Embryonic facial prominence (tissue), 1 donor: ENCODE measurements around the gene EIF5A.

ENCODE experiments used
- DNase-seq: peaks from one replicate; pipeline ENCODE4 v3.0.0-alpha.2; 2016; ENCODE audit errors: extremely low spot score

EIF5A gene

GRCh38 chr17:7313088-7313889 is 5.9 kb downstream of the EIF5A start:
- DNase-seq: no peak

- DNase-seq: no peak
Measured at GRCh38 chr17:7313890-7314718, 6.7 kb downstream of the EIF5A start.

- no peak for DNase-seq
Measured at GRCh38 chr17:7314719-7315569, 7.5 kb downstream of the EIF5A start, which contains the start of gene GPS2. Gene GPS2, minus strand, starts transcription at chr17:7315360. Its CDS starts 308 bp downstream, at chr17:7315052.

GRCh38 chr17:7315570-7316235 is 8.3 kb downstream of the EIF5A start:
- no peak for DNase-seq

GRCh38 chr17:7317161-7317803 is 9.9 kb downstream of the EIF5A start:
- no peak for DNase-seq

- no peak for DNase-seq
Measured at GRCh38 chr17:7318121-7318860, 10.9 kb downstream of the EIF5A start.

GRCh38 chr17:7321466-7321865 is 14.0 kb downstream of the EIF5A start:
- no peak for DNase-seq

- DNase-seq: no peak
Measured at GRCh38 chr17:7322520-7323194, 15.2 kb downstream of the EIF5A start.

GRCh38 chr17:7323731-7324437 is 16.5 kb downstream of the EIF5A start:
- no peak for DNase-seq

- no peak for DNase-seq
Measured at GRCh38 chr17:7324438-7324779, 17.0 kb downstream of the EIF5A start.

- no peak for DNase-seq
Measured at GRCh38 chr17:7325031-7325528, 17.7 kb downstream of the EIF5A start.

GRCh38 chr17:7326186-7326585 is 18.8 kb downstream of the EIF5A start:
- DNase-seq: no peak

- no peak for DNase-seq
Measured at GRCh38 chr17:7327056-7327455, 19.6 kb downstream of the EIF5A start.

GRCh38 chr17:7327501-7327900 is 20.1 kb downstream of the EIF5A start:
- no peak for DNase-seq

- no peak for DNase-seq
Measured at GRCh38 chr17:7328009-7328408, 20.6 kb downstream of the EIF5A start.

- no peak for DNase-seq
Measured at GRCh38 chr17:7328840-7329373, 21.5 kb downstream of the EIF5A start, which contains the start of gene NEURL4. Gene NEURL4, minus strand, starts transcription at chr17:7329335. Its CDS starts 23 bp downstream, at chr17:7329312.

- peak; percentile 98 for DNase-seq
Measured at GRCh38 chr17:7329374-7329996, 22.1 kb downstream of the EIF5A start.
